ENCODE data around the gene CEACAM4.

CEACAM4 gene

DNA sequence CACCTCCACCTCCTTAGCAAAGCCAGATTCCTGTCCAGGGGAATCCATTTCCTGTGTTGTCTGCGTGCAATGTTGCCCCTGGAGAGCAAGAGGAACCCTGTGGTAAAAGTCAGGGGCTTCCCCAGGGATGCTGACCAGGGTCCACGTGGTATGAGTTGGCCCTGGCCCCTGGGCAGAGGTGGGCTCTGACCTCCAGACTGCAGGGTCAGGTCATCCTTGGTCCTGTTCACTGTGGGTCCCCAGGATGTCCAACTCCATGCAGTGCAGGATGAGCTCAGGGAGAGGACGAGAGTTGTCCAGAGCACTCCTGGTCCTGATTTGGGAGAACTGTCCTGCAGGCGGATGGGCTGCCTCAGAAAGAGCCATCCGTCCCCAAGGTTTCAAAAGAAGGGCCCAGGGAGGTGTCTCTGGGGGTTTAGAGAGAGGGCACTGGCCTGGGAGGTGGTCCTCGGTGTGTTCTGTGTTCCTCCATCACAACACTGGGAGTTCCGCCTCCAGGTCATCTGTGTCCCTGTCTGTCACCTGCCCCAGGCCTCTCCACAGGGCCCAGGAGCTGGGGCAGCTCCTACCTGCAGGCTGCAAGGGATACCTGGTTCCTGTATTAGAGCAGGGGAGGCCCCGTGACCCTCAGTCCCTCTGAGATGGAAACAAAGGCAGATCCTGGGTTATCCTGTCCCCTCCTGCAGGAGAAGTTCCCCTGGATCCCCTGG lies 1.2 kb upstream of the CEACAM4 start:
- POLR2A ChIA-PET, result no interaction called here
- TF ChIP-seq, protein P1, sequence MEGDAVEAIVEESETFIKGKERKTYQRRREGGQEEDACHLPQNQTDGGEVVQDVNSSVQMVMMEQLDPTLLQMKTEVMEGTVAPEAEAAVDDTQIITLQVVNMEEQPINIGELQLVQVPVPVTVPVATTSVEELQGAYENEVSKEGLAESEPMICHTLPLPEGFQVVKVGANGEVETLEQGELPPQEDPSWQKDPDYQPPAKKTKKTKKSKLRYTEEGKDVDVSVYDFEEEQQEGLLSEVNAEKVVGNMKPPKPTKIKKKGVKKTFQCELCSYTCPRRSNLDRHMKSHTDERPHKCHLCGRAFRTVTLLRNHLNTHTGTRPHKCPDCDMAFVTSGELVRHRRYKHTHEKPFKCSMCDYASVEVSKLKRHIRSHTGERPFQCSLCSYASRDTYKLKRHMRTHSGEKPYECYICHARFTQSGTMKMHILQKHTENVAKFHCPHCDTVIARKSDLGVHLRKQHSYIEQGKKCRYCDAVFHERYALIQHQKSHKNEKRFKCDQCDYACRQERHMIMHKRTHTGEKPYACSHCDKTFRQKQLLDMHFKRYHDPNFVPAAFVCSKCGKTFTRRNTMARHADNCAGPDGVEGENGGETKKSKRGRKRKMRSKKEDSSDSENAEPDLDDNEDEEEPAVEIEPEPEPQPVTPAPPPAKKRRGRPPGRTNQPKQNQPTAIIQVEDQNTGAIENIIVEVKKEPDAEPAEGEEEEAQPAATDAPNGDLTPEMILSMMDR (IDR thresholded peaks at IDR 0.05; ENCODE audit: control extremely low read depth, extremely low read depth, low read depth, missing control alignments), result no peak
- CTCF ChIA-PET, result interaction anchor here (1.1 kb wide), 1 partner anchor 13 kb away, joined by 3 read pairs; no protein-coding TSS in a partner anchor
- no peak for DNase-seq (ENCODE audit: extremely low spot score)

DNA sequence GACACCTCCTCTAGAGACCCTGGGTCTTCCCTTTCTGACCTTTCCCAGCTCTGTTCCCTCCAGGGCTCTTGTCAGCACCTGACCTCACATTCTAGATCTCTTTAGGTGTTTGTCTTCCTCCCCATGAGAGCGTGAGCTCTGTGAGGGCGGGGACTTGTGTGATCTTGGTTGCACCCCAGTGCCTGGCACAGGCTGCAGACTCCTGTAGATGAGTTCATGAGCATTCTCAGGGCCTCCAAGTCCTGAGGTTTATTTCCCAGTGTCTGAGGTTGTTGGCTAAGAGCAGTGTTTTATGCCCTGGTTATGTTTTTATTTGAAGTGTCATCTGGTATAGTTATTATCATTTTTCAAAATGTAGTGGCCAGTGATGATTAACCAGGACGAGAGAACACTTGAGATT lies 596 bp downstream of the CEACAM4 start:
- CTCF ChIA-PET, result no interaction called here
- POLR2A ChIA-PET, result no interaction called here
- TF ChIP-seq, protein P1 (IDR thresholded peaks at IDR 0.05; ENCODE audit: control extremely low read depth, extremely low read depth, low read depth, missing control alignments), result no peak
- DNase-seq (ENCODE audit: extremely low spot score), result no peak

DNA sequence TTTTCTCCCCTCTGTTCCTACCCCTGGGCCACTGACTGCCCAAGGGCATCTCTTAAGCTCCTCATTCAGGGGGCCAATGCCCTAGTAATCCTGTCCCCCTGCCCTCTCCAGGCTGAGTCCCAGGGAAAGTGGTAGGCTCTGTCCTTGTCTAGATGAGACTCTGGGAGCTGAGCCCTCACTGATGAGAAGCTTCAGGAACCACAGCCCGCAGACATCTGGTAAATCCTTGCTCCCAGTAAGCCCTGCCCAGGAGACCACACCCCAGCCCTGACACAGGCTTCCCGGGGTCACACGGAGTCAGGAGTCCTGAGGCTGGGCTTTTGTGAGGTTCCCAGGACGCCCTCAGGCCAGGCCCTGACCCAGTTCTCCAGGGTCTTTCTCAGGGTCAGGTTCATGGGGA lies 1.9 kb downstream of the CEACAM4 start:
- DNase-seq (ENCODE audit: extremely low spot score), result no peak
- ChIA-PET POLR2A (no interaction called here), CTCF (interaction anchor here (0.7 kb wide), 1 partner anchor 17 kb away, joined by 3 read pairs; no protein-coding TSS in a partner anchor)
- TF ChIP-seq, protein P1 (IDR thresholded peaks at IDR 0.05; ENCODE audit: control extremely low read depth, extremely low read depth, low read depth, missing control alignments), result no peak

DNA sequence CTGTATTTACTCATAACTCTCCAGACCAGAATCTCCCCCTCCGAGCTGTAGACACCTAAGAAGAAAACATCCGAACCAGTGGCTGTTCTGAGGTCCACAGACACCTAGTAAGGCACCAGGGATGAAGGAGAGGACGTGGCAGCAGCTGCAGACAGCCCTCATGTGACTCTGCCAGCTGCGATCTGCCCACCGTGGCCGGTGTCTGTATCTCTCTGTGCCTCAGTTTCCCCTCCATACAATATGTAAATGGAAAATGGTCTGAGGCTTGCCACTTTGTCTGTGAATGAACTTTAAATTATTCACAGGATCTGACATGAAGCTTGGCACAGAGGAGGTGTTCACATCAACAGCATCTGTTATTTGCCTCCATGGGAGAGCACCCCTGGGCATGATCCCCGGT lies 2.4 kb downstream of the CEACAM4 start:
- CTCF ChIA-PET, result interaction anchor here (0.7 kb wide), 1 partner anchor 17 kb away, joined by 3 read pairs; no protein-coding TSS in a partner anchor
- DNase-seq (ENCODE audit: extremely low spot score), result no peak
- TF ChIP-seq, protein P1 (IDR thresholded peaks at IDR 0.05; ENCODE audit: control extremely low read depth, extremely low read depth, low read depth, missing control alignments), result no peak
- POLR2A ChIA-PET, result no interaction called here

DNA sequence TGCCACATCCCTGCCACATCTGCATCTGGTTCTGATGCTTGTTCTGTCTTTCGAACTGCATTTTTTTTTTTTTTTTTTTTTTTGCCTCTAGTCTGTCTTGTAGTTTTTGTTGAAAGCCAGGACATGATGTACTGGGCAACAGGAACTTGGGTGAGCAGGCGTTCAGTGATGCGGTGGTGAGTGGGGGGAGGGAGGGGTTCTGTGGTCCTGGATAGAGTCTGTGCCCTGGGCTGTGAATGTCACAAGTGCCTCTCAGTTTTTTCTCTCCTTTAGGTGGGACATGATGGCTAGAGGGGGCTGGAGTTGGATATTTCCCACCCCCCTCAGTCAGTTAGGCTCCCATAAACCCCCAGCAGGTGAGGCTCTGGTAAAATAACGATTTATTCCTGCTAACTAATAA lies 3.5 kb downstream of the CEACAM4 start:
- TF ChIP-seq, protein P1 (IDR thresholded peaks at IDR 0.05; ENCODE audit: control extremely low read depth, extremely low read depth, low read depth, missing control alignments), result no peak
- CTCF ChIA-PET, result no interaction called here
- DNase-seq (ENCODE audit: extremely low spot score), result no peak
- POLR2A ChIA-PET, result no interaction called here

DNA sequence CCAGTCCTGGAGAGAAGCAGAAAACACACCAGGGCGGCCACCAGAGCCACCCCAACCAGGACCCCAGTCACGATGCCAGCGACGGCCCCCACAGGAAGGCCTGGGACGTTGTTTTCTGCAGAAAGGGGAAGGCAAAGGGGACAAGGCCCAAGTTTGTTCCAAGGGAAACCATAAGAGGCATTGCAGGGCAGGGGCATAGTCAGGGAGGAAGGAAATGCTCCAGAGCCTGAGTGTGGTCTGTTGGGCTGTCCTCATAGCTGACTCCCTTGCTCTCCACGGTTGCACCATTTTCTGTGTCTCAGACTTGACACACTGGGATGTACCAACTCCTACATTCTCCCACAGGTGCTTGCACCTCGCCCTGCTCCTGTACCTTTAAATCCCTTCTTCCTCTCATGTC lies 5.2 kb downstream of the CEACAM4 start:
- ChIA-PET CTCF (interaction anchor here (1.1 kb wide), 1 partner anchor 20 kb away, joined by 3 read pairs; no protein-coding TSS in a partner anchor), POLR2A (no interaction called here)
- no peak for DNase-seq (ENCODE audit: extremely low spot score)
- TF ChIP-seq, protein P1 (IDR thresholded peaks at IDR 0.05; ENCODE audit: control extremely low read depth, extremely low read depth, low read depth, missing control alignments), result no peak

Measured in GM10248 (cell line).